HepG2 (cell line): ENCODE results near the gene PARVA.

ENCODE experiments used
- CTCF ChIP-seq: sonication (generic); formaldehyde crosslinking; IDR thresholded peaks from 2 replicates; pipeline ENCODE4 v1.5.0; 2020; ENCODE audit warnings: mild to moderate bottlenecking, missing genetic modification reagents, moderate library complexity
- NCOA2 ChIP-seq: sonication (generic); formaldehyde crosslinking; IDR thresholded peaks from 2 replicates; pipeline ENCODE4 v1.8.0; 2022; ENCODE audit warnings: inconsistent platforms
- NR1H2 ChIP-seq: sonication (generic); formaldehyde crosslinking; IDR thresholded peaks from 2 replicates; pipeline ENCODE4 v1.8.1; 2022; ENCODE audit warnings: low read depth, missing genetic modification reagents, borderline replicate concordance
- POLR2A ChIP-seq, 2 experiments: IDR thresholded peaks; 2 replicates each; pipeline ENCODE4 v1.6.1; 2011; ENCODE audit warnings: low read depth in 2 of 2, low read length in 2 of 2, mild to moderate bottlenecking in 1 of 2, moderate library complexity in 1 of 2; ENCODE audit not compliant: insufficient read depth in 1 of 2
- PRDM15 ChIP-seq: sonication (generic); formaldehyde crosslinking; IDR thresholded peaks from 2 replicates; pipeline ENCODE4 v1.4.0; 2020; ENCODE audit warnings: missing genetic modification reagents
- TP53 ChIP-seq: sonication (generic); formaldehyde crosslinking; conservative IDR thresholded peaks from 2 replicates; pipeline ENCODE4 v1.4.0; 2020; ENCODE audit warnings: missing genetic modification reagents
- ZBTB26 ChIP-seq: IDR thresholded peaks from 2 replicates; pipeline ENCODE4 v1.6.1; 2016; ENCODE audit warnings: missing compliant biosample characterization, missing genetic modification reagents, borderline replicate concordance
- ZNF703 ChIP-seq: sonication (generic); formaldehyde crosslinking; IDR thresholded peaks from 2 replicates; pipeline ENCODE4 v1.5.1; 2020; ENCODE audit warnings: missing genetic modification reagents, mild to moderate bottlenecking, moderate library complexity, borderline replicate concordance
- ZNF879 ChIP-seq: sonication (generic); formaldehyde crosslinking; IDR thresholded peaks from 2 replicates; pipeline ENCODE4 v1.8.1; 2023; ENCODE audit warnings: missing genetic modification reagents

GRCh38 chr11:12416552-12416951 is 39.2 kb downstream of the PARVA start:
- no peak for TF ChIP-seq ZBTB26 (CRISPR knock-in tag)
- no peak for TF ChIP-seq ZNF703 (CRISPR knock-in tag)
- no peak for TF ChIP-seq ZNF879 (CRISPR knock-in tag)
- TF ChIP-seq PRDM15 (CRISPR knock-in tag), result no peak
- no peak for TF ChIP-seq TP53 (CRISPR knock-in tag)
- no peak for TF ChIP-seq NR1H2 (CRISPR knock-in tag)
- TF ChIP-seq CTCF, result no peak
- TF ChIP-seq POLR2A (IDR thresholded peaks at IDR 0.05; ENCODE audit: insufficient read depth in 1 of 2, low read depth in 2 of 2, low read length in 2 of 2), result no peak
- TF ChIP-seq NCOA2 (CRISPR knock-in tag), result no peak
